Right lobe of liver (tissue), 6 donors: Measurements from ENCODE around the gene RPS6KA5. TPM values are rescaled to one million over a fixed set of nuclear protein-coding genes. Genes with fewer than 3 reads are reported as not detected.

Source experiments
- ATAC-seq, 4 donors: fragments of 200-7000 bp; cut with Tn5 transposase; one replicate each; pipeline ENCODE4 v1.9.1; 2020; ENCODE audit warnings: mild to moderate bottlenecking in 4 of 4, moderate library complexity in 4 of 4
- DNase-seq, 3 donors: peaks; one replicate each; pipeline ENCODE4 v3.0.0-alpha.2; 2020
- H3K27ac ChIP-seq, 3 donors: fragments of 200-600 bp; one replicate each; pipeline ENCODE4 v1.8.0; 2022
- H3K27me3 ChIP-seq, 2 donors: fragments of 200-600 bp; one replicate each; pipeline ENCODE4 v1.8.0; 2022
- H3K36me3 ChIP-seq, 4 donors: fragments of 200-600 bp; sonication (generic) in 1 of 4; one replicate each; pipeline versions ENCODE4 v1.5.1 to v1.8.0; 2017 to 2022; ENCODE audit warnings: control low read depth in 1 of 4
- H3K4me1 ChIP-seq, 4 donors: fragments of 200-600 bp; sonication (generic) in 1 of 4; one replicate each; pipeline versions ENCODE4 v1.5.1 to v1.8.0; 2017 to 2022; ENCODE audit warnings: control low read depth in 1 of 4
- H3K4me3 ChIP-seq, 3 donors: fragments of 200-600 bp; one replicate each; pipeline ENCODE4 v1.8.0; 2022
- H3K9me3 ChIP-seq, 4 donors: fragments of 200-600 bp; sonication (generic) in 1 of 4; one replicate each; pipeline versions ENCODE4 v1.5.1 to v1.8.0; 2017 to 2022; ENCODE audit warnings: control low read depth in 1 of 4
- CTCF ChIP-seq, 4 donors: fragments of 200-600 bp in 3 of 4; fragments of 450-650 bp in 1 of 4; IDR thresholded peaks; one replicate each; pipeline versions ENCODE4 v1.5.1 to v1.8.0; 2016 to 2022; ENCODE audit warnings: antibody characterized with exemption in 4 of 4, mild to moderate bottlenecking in 2 of 4
- POLR2A ChIP-seq: fragments of 450-650 bp; IDR thresholded peaks from one replicate; pipeline ENCODE4 v1.6.1; 2017; ENCODE audit warnings: antibody characterized with exemption, mild to moderate bottlenecking
- whole genome bisulfite sequencing: methylation state at CpG from one replicate; pipeline ENCODE4 v1.1.6; 2018; ENCODE audit warnings: low coverage, low lambda C conversion rate; ENCODE audit not compliant: insufficient coverage; ENCODE audit errors: missing lambda C conversion rate; 5-methylcytosine and 5-hydroxymethylcytosine counted together
- intact Hi-C, 2 donors: fragments of 100-400 bp; cut with DNase I; formaldehyde crosslinking; loops; one replicate each; pipeline versions ENCODE4 v1.11.2 to v1.14.1; 2022
- total RNA-seq, 6 experiments: library from RNA; depleted of rRNA in 2 of 6; stranded (reverse); fragments of >200 nt in 2 of 6; fragmentation: NEBNext Ultra II Directional in 3 of 6; extraction: Animal tissue kit (Norgen Biotek cat#: 25700) in 3 of 6; gene quantifications; one replicate each; pipeline versions ENCODE4 v1.1.0 to v1.2.4, GENCODE V29; 2016 to 2023
- donor health status: DM: no; HTN: yes; CAD: no.
- donor health status: DM: no; HTN: no; CAD: no.
- donor health status: DM: no; HTN: no; CAD: no.
- donor health status: DM: no; HTN: yes; CAD: no.
- donor health status: DM: no; HTN: yes; CAD: no.

The RPS6KA5 gene
- total RNA-seq, 6 experiments from 2014 or later, result 0.31 to 3.5 (median 1.7) TPM

- Histone ChIP-seq H3K4me1 (peaks cover 0 to 6% (median 3%) of the 10 kb centered on the region in 4 donors), H3K27ac (no peak overlapping the region), H3K36me3 (no peaks in the 10 kb centered on the region), H3K4me3 (no peak overlapping the region), H3K27me3 (no peaks in the 10 kb centered on the region), H3K9me3 (no peaks in the 10 kb centered on the region)
- intact Hi-C loops, result no loop called here
- DNase-seq (no peak), ATAC-seq (no peak)
- 89% methylated on average over 1 of the region's 2 CpGs for WGBS
- no peak for TF ChIP-seq CTCF (IDR thresholded peaks at IDR 0.05)
- no peak for TF ChIP-seq POLR2A
These were observed 121.8 kb downstream of the RPS6KA5 start for GRCh38 chr14:90938615-90939014.

- intact Hi-C loops, result no loop called here
- Histone ChIP-seq H3K4me1 (peaks cover 0 to 6% (median 3%) of the 10 kb centered on the region in 4 donors), H3K36me3 (no peaks in the 10 kb centered on the region), H3K27ac (no peak overlapping the region), H3K27me3 (no peaks in the 10 kb centered on the region), H3K9me3 (no peaks in the 10 kb centered on the region), H3K4me3 (no peak overlapping the region)
- 100% methylated on average over 3 of the region's 3 CpGs for WGBS
- TF ChIP-seq POLR2A, result no peak
- no peak for TF ChIP-seq CTCF (IDR thresholded peaks at IDR 0.05)
- ATAC-seq (no peak), DNase-seq (no peak)
These were observed 123.5 kb downstream of the RPS6KA5 start for GRCh38 chr14:90936757-90937440.

GRCh38 chr14:90924621-90925340 is 135.7 kb downstream of the RPS6KA5 start:
- DNase-seq (peak in 2 of 3 donors; percentile 21 to 60), ATAC-seq (peak; percentile 73 to 84 (median 76))
- Histone ChIP-seq H3K36me3 (no peaks in the 10 kb centered on the region), H3K4me1 (peaks cover 0 to 7% (median 0%) of the 10 kb centered on the region in 4 donors), H3K9me3 (no peaks in the 10 kb centered on the region), H3K4me3 (no peak overlapping the region), H3K27ac (no peak overlapping the region), H3K27me3 (no peaks in the 10 kb centered on the region)
- WGBS, result 32% methylated on average over 4 of the region's 4 CpGs
- intact Hi-C loops, result no loop called here
- TF ChIP-seq CTCF (IDR thresholded peaks at IDR 0.05) (no peak), POLR2A (no peak)

GRCh38 chr14:90922141-90922540 is 138.3 kb downstream of the RPS6KA5 start:
- TF ChIP-seq CTCF (IDR thresholded peaks at IDR 0.05), result no peak
- TF ChIP-seq POLR2A, result no peak
- H3K27me3 ChIP-seq, result no peaks in the 10 kb centered on the region
- no peak for ATAC-seq
- no peaks in the 10 kb centered on the region for H3K9me3 ChIP-seq
- H3K4me3 ChIP-seq, result no peak overlapping the region
- intact Hi-C loops, result no loop called here
- WGBS, result 81% methylated on average over 4 of the region's 4 CpGs
- no peak overlapping the region for H3K27ac ChIP-seq
- H3K36me3 ChIP-seq, result no peaks in the 10 kb centered on the region
- DNase-seq, result no peak
- peaks cover 0 to 7% (median 0%) of the 10 kb centered on the region in 4 donors for H3K4me1 ChIP-seq
